AG09319 (cell line): Measurements from ENCODE around the gene LRRC26.

Experiments used
- DNase-seq: peaks from one replicate; pipeline ENCODE4 v3.0.0-alpha.2; 2010; ENCODE audit warnings: low read depth; ENCODE audit errors: extremely low read depth
- TF ChIP-seq, protein P1 (sequence below): IDR thresholded peaks from 2 replicates; pipeline ENCODE4 v1.5.1; 2011; ENCODE audit warnings: low read depth, mild to moderate bottlenecking, inconsistent platforms, low read length, moderate library complexity

Gene LRRC26

DNA sequence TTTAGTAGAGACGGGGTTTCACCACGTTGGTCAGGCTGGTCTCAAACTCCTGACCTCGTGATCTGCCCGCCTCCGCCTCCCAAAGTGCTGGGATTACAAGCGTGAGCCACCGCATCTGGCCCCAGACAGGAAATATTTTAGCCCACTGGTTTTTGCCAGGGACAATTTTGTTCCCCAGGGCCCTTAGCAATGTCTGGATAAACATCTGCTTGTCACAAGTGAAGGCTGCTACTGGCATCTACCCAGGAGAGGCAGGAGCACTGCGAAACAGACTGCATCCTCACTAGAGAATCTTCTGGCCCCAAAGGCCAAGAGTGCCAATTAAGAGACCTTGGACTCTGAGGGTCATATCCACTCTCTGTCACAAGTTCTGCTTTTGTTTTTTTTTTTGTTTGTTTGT lies 33.1 kb upstream of the LRRC26 start:
- TF ChIP-seq, protein P1, sequence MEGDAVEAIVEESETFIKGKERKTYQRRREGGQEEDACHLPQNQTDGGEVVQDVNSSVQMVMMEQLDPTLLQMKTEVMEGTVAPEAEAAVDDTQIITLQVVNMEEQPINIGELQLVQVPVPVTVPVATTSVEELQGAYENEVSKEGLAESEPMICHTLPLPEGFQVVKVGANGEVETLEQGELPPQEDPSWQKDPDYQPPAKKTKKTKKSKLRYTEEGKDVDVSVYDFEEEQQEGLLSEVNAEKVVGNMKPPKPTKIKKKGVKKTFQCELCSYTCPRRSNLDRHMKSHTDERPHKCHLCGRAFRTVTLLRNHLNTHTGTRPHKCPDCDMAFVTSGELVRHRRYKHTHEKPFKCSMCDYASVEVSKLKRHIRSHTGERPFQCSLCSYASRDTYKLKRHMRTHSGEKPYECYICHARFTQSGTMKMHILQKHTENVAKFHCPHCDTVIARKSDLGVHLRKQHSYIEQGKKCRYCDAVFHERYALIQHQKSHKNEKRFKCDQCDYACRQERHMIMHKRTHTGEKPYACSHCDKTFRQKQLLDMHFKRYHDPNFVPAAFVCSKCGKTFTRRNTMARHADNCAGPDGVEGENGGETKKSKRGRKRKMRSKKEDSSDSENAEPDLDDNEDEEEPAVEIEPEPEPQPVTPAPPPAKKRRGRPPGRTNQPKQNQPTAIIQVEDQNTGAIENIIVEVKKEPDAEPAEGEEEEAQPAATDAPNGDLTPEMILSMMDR, result no peak
- DNase-seq, result no peak

DNA sequence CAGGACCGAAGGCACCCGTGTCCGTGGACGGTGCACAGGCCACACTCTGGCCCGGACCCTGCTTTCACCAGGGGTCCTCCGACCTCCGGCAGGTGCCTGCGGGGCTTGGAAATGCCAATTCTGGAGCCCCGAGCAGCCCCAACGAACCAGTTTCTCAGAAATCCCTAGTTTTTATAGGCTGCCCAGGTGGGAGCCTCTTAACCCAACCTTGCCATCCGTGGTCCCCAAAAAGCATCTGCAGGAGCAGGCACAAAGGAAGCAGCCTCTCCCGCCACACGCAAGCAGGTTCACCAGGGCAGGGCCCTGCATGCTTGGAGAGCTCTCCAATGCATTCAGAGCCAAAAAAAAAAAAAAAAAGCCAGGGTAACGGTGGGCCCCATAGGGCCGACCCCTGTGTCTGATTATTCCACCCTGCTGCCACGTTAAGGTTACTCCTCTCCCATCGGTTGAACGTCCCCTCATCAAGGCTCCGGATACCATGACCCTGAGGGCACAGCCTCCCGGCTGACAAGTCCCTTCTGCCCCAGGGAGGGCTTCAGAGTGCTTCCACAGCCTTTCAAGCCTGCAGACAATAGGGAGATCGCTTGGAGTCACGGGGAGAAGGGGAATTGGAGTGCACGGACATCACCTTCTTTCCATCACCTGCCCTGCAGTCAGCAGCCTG lies 31.5 kb upstream of the LRRC26 start:
- DNase-seq, result no peak
- TF ChIP-seq, protein P1, result no peak

DNA sequence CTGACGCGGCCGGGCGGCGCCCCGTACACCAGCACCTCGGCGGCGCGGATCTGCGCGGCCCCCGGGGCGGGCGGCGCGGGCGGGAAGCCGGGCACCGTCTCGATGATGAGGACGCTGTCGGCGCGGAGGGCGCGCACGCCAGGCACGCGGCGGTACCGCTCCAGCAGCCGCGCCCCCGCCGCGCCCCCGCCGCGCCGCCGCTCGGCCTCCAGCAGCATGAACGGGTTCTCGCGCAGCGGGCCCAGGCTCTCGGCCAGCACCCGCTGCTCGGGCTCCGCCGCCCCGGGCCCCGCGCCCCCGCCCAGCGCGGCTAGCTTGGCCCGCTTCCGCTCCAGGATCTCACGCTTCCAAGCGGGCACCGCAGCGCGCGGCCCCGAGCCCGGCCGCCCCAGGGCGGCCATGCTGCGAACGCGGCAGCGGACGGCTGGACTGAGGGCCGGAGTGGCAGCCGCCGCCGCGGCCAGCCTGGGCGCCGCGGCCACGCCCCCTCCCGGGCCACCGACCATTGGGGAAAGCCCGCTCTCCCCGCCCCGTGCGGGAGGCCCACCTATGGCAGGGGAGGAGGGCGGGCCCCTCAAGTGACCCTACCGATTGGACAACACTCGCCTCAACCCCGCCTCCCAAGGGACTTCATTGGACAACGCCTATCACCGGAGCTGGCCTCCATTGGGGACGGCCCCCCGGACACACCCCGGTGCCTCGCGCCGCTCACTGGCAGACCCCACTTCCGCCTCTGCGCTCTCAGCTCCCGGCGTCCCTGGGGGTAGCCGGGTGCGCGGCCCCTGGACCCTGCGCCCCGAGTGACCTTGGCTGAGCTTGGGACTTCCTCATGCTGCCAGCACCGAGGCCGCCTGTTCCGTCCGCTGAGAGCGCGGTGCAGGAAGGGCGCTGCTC lies 30.7 kb upstream of the LRRC26 start, which contains the start of gene TPRN:
Gene TPRN (minus strand): TSS at position 431 of the 894 bp plus-strand sequence. CDS start 30 bp downstream, at position 401.
- peak; percentile 97 for DNase-seq
- TF ChIP-seq, protein P1, result no peak

DNA sequence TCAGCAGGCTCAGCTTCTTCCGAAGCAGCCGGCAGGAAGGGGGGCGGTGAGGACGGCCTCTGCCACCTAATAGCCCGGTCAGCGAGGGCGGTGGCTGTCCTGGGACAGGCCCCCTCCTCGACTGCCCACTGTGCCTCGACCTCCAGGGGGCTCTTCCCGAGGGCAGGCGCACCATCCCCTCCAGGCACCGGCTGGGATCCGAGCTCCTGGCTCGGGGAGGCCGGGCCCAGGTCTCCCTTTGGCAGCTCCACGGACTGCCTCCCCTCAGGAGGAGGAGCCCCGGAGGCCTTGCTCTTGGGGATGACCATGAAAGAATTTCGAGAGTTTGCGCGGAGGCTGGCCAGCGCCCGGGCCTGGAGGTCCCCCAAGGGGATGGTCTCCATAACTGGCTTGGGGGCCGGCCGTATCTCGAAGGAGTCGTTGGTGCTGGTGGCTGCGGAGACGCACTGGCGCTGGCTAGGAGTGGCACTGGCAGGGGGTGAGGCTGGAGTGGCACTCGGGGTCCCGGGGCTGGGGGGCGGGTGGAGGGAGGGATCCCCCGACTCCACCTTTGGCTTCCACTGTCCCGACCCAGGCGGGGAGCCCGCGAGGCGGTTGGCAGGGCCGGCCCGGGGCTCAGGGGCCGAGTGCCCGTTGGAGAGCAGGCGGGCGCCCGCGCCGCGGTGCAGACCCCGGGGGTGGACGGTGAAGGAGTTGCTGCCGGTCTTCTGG lies 29.7 kb upstream of the LRRC26 start:
- DNase-seq, result no peak
- TF ChIP-seq, protein P1, result no peak

DNA sequence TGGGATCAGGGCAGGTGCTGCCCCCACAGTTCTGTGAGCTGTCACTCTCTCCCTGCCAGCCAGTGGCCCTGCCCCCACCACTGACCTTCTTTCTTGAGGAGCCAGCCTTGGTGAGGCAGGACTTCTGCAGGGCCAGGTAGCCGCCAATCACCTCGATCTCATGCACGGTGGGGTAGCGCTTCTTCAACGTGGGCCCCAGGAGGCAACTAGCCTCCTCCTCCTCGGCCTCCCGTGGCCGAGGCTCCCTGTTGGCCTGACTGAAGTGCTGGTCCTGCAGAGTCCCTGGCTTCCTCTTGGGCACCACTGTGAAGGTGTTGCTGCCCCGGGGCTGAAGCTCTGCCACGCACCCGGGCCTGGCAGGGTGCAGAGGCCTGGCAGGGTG lies 29.0 kb upstream of the LRRC26 start:
- DNase-seq, result no peak
- TF ChIP-seq, protein P1, result no peak

DNA sequence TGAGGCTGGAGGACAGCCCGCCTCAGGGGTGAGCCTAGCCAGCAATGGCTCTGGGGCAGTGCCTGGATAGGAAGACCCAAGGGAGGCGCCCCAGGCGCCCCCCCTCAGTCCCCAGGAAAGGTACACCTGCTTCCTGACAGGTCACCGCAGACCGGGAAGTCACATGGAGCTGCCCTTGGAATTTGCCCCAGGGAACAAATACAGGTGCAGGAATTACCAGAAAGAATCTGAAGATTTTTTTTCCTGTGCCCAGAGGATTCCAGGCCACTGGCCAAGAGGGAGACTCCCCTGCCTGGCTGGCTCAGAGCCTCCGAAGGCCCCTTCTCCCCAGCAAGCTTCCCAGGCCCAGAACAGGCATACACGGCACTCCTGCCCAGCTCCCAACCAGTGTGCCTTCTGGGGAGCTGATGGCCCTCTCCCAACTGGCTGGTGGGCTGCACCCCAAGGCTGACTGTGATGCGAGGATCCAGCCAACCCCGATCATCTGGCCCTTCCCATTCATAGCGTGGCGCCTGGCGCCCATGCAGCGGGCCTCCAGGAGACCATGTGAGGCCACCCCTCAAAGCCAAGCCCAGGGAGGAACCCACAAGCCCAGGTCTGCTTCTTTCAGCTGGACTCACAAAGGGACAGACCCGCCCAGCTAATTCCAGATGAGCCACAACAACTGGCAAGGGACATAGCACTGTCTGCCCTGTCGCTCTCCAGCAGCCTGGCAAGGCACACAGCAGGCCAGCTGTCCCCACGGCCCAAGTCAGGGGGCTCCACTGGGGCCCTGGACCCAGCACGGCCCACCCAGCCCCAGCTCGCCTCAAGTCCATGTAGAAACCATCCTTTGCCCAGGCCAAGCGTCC lies 28.4 kb upstream of the LRRC26 start:
- TF ChIP-seq, protein P1, result no peak
- DNase-seq, result no peak
